Dermis blood vessel endothelial cell (primary cell): ENCODE data around the gene SEC61A1. TPM values are rescaled to one million over a fixed set of nuclear protein-coding genes. Genes with fewer than 3 reads are reported as not detected.

Experiments
- DNase-seq: peaks from one replicate; pipeline ENCODE4 v3.0.0; 2010
- total RNA-seq: library from RNA; depleted of rRNA; stranded (reverse); fragments of >200 nt; gene quantifications from 2 replicates; pipeline ENCODE4 v1.2.3, GENCODE V29; 2014

Gene SEC61A1
- 232 and 339 TPM in 2 replicates for total RNA-seq

DNA sequence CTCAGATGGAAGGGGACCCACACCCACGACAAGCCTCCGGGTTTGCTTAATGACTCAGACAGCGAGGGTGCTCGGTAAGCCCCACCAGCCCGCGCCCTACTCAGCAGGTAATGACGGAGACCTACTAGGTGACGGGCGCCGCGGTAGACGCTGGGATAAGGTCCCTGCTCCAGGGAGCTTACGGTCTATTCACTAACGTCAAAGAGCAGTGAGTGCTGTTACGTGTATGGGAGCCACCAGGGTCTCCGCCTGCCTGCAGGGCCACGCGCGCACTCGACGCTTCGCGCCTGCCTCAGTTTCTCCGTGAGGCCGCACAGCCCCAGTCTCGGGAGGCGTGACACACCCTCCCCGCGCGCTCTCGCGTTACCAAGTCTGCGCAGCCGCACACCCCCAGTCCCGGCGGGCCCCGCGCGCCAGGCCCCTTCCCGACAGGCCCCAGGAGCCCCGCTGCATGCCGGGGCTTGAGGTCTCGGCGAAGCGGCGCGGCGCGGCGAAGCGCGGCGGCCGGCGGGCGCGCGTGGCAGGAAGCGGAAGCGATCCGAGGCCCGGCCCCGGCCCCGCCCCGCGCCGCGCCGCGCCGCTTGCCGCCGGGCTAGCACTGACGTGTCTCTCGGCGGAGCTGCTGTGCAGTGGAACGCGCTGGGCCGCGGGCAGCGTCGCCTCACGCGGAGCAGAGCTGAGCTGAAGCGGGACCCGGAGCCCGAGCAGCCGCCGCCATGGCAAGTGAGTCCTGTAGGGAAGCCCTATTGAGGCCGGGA lies at the start of gene SEC61A1:
TSS of gene SEC61A1 (plus strand) at position 601 of the 758 bp plus-strand sequence. CDS start at position 717, 116 bp downstream.
- DNase-seq, result peak; percentile 96

DNA sequence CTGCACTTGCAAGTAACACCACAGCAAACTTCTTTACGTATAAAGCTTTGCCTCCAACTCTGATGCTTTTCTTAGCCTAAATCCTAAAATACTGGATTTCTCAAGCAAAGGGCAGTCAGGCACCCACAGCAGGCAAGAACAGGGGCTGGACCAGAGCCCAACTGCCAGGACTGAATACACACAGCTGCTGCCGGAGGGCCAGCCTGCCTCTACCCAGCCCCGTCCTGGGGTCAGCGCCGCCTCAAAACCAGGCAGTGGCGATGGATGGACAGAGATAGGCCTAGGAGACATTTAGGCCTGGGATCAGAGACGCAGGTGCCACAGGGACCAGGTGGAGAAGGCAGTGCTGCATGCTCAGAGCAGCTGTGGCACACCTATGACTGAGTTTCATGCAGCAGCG lies 47.6 kb upstream of the SEC61A1 start:
- DNase-seq, result no peak

DNA sequence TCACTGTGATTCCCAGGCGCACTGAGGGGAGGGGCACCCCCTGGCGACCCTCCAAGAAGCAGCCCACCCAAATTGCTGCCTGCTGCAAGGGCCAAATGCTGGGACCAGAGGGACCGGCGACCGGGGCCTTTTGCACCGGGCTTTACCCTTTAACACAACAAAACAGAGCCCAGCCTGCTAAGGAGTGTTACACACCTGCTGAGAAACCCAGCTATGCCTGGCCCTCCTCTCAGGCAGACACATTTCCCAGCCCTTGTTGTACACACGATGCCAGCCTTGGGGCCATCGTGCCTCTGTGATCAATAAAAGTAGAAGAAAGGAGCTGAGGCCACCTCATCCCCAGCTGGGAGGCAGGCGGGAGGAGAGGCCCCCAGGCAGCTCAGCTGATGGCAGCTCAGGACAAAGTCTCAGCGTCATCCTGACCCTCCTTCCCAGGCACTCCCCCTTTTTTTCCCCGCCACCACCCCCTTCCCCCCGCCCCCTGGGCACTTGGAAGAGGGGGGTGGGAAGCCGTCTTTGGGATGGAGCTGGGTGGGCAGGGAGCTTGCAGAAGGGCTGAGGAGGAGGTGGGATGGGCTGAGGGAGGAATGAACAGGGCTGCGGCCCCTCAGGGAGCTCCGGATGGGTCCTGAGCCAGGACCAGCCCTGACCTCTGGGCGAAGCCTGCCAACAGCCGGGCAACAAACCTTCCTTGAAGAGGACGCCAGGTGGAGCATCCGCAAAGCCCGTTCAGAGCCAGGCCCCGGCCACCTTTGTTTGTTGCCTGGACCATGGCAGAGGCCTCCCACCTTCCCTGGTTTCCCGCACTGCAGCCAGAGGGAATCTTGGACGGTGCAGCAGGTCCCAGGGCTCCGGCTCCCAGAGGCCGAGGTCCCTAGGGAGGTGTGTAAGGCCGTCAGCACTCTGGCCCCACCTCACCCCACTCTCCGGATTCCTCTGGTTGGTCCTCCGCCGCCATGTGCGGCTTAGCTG lies 45.9 kb upstream of the SEC61A1 start:
- DNase-seq, result no peak

DNA sequence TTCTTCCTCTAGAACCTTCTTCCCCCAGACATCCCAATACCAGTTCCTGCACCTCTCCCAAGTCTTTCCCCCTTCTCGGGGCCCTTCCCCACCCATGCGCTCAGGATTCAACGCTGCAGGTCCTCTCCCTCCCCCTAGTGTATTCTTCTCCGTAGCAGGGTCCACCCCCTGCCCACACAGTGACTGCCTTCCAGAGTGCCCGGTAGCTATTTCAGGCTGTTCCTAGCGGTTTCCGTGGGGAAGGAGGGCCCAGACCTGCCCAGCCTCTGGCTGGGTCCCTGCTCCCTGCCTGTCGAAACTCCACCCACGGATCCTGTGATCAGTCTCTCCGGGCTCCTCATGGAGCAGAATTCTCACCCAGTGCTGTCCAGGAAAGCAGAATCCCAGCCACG lies 45.2 kb upstream of the SEC61A1 start:
- DNase-seq, result no peak

DNA sequence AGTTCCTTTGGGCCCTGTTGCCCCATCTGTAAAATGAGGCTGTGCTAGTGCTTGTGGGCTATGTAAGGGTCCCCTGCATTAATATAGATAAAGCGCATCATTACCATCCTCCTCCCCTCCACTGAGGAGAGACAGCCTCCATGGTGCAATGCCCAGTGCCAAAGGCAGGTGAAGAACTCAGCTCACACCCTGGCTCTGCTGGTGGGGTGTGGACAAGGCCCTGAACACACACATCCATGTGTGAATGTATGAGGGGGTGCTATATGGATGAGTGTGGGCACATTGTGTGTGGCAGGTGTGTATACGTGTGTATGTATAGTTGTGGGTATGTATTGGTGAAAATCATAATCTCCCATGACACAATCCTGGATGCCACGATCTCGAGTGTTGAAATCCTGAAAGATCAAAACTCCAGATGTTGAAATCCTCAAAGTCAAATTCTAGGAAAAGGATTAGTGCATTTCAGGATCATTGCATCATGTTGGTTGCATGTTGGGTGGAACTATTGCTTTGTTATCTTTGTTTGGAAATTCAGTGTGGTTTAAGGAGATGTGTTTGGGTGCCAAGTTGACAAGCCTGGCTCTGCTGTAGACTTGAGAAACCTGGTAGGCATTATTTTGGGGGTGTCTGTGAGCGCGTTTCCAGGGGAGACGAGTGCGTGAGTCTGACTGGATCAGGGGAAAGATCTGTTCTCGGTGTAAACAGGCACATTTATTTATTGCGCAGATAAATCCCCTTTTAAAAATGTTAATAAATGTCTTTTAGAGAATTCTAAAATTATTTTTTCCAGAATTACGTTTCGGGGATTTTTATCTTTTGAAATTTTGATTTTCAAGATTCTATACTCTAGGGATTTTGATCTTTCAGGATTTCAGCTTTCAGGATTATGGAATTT lies 42.0 kb upstream of the SEC61A1 start:
- DNase-seq, result no peak

DNA sequence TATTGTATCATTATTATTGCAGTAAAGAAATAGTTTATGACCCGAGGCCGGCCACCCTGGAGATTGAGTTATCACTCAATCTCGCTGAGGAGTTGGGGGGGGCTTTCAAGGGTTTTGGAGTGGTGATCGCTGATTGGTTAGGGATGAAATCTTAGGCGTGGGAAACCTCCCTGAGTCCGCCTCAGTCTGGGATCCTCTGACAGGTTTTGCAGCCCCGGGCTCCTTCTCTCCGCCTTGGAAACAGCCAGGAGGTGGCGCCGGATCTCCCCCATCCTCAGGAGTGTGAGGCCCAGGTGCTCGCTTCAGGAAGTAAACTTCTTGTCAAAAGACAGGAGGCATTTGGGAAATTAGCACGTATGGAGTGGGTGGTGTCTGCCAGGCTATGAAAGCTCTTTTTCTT lies 41.1 kb upstream of the SEC61A1 start:
- DNase-seq, result peak; percentile 23

DNA sequence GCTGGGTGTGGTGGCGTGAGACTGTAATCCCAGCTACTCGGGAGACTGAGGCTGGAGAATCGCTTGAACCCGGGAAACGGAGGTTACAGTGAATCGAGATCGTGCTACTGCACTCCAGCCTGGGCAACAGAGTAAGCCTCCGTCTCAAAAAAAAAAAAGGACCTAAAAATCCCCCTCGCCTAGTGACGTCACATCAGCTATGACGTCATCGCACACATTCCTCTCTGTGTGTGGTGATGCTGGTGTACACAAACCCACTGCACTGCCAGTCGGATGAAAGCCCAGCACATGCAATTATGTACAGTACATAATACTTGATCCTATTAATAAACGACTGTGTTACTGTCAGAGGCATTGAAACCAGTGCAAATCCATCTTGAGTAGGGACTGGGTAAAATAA lies 40.2 kb upstream of the SEC61A1 start:
- no peak for DNase-seq

DNA sequence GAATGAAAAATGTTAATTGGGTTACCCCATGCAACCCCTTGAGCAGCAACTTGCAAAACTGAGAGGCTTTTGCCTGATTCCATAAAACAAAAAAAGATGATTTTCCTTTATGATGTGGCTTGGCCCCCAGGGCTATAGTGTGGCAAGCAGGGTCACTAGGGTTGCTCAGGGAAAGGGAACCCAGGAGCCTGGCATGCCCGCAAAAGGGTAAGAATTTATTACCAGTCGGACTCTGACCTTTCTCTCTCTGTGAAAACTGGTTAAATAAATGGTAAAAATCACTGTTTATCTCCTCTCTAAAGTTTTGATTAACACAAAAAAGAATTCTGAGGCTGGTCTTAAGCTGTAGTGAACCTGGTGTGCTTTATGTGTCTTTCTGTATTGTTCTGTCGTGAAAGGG lies 37.7 kb upstream of the SEC61A1 start:
- DNase-seq, result no peak

DNA sequence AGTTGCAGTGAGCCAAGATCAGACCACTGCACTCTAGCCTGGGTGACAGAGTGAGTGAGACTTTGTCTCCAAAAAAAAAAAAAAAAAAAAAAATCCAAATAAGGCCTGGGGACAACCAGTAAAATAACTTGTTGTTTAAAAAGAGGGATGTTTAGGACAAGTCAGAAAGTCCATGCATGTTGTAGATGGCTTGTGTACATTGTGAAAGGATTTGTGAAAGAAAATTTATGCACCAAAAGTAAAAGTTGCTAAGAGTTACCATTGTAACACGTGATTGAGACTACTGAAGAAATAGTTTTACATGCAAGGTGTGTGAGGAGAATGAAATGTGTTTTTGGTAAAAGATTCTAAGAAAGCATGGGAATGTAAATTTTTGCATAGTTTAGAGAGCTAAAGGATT lies 35.7 kb upstream of the SEC61A1 start:
- DNase-seq, result no peak

DNA sequence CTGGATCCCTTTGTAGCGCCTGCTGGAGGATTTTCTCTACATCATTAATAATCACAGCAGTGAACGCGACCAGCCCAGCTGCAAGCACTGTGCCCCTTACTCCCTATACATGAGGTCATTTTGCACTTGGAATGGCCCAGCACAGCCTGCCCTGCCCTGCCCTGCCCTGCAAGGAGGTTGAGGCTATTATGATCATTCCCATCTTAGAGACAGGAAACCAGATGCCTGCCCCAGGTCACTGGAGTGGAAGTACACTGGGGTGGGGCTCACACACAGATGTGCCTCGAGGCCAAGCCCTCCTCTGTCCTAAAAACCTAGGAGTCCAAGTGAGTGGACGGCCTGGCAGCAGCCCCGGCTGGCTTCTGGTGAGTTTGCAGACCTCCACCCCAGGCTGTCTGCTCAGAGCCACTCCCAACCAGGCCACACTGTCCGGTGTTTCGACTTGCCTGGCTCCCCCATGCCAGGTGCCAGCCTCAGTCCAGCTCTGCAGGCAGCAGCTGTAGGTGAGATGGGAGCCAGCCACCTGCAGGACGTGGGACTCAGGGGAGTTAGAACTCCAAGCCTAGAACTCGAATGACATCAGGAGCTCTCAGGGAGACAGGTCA lies 30.4 kb upstream of the SEC61A1 start:
- DNase-seq, result no peak

DNA sequence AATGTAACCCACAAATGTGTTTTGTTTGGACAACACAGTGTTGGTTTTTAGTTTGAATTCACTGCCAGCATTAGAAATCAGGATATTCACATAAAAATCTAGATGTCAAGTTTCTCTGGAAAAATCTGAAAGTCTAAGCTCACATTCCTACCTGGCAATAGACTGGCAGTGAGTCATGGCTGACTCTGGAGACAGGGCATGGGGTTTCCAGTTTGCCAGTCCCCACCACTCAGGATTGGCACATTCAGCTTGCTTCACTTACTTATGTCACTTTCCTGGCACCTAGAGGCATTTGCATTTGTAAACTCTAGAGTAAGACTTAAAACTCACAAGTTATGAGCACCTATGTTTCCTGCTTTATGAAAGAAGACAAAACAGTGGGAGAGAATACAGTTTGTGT lies 19.1 kb upstream of the SEC61A1 start:
- DNase-seq, result no peak

DNA sequence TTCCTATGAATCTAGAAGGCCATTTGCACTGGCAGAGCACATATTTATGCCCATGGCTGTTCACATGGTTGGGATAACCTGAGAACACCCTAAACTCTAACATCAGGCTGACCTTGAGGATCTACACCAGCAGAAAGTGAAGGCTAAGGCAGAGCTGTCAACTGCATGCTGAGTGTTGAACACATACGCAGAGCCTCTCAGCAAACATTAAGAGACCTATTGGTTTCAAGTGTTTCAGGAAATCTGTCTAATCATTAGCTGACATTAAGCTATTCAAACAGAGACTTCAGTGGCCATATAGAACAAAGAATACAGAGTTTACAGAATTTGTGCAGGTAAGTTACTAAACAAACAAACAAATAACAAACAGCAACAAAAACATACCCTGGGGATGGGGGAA lies 16.1 kb upstream of the SEC61A1 start:
- DNase-seq, result no peak

DNA sequence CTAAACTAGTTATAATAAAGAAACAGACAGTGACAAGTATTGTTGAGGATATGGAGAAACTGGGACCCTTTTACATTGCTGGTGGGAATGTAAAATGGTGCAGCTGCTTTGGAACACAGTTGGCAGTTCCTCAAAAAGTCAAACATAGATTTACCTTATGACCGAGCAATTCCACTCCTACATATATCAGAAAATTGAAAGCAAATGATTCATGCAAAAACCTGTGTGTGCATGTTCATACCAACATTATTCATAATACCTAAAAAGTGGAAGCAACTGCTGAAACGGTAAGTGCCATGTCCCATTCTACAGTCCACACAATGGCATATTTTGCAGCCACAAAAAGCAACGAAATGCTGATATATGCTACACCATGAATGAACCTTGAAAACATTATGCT lies 12.2 kb upstream of the SEC61A1 start:
- DNase-seq, result no peak

DNA sequence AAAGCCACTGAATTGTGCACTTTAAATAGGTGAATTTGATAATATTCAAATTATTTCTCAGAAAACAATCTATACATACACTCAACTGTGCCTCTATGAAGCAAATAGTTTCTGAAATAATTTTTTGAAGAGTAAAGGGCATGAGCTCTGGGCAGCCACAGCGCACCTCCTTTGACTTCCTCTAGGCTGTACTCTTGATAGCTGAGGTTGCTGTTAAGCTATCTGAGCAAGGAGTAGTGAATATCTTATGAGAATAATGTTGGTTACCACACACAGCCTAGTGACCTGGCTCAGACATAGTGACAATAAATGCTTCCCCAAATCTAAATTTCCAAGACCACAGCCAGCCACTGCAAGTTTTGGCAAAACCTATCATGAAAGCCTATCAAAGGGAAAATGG lies 11.6 kb upstream of the SEC61A1 start:
- no peak for DNase-seq

DNA sequence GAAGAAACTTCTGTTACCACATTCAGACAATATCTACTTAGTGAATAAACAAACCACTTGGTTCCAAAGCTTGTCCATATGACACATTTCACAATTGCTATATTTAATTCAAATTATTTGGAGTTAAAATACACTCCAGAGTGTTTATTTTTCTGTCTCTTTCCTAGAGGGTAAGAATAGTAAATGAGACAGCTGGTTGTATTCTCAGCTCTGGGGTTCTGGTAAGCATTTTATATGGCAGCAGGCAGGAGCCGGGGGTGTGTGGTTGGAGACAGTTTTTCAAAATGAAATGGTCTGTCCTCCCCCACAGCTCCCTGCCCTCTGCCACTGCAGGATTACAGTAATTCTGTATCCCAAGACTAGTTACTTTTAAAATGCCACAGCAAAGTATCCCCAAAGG lies 10.9 kb upstream of the SEC61A1 start:
- no peak for DNase-seq

DNA sequence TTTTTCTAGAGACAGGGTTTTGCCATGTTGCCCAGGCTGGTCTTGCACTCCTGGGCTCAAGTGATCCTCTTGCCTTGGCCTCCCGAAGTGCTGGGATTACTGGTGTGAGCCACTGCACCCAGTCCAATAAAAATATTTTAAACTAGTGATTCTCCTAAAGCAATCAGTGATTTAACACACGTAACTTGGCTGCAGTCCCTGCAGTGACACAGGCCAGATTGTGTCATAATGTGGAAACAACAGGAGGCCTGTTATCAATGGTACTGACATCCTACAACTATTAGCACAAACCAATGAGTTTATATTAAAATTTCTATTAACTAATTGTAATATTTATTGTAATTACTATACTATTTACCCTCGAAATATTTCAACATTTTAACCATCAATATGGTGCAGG lies 1.6 kb upstream of the SEC61A1 start:
- DNase-seq, result no peak

DNA sequence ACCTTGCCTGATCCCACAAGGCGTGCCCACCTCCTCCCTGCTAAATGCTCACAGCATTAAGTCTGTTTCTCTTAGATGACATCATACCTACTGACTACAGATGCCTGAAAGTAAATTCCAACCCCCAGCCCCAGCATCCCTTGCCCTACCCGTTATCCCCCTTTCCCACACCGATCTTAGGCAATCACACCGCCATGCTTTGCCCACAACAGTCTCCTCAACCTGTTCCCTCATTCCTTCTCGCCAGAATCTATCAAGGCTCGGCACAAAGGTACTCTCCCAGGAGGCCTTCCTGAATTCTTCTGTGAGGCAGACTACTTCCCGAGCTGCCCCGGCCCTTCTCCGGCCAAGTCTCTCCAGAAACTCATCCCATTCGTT lies 789 bp upstream of the SEC61A1 start:
- DNase-seq, result no peak

DNA sequence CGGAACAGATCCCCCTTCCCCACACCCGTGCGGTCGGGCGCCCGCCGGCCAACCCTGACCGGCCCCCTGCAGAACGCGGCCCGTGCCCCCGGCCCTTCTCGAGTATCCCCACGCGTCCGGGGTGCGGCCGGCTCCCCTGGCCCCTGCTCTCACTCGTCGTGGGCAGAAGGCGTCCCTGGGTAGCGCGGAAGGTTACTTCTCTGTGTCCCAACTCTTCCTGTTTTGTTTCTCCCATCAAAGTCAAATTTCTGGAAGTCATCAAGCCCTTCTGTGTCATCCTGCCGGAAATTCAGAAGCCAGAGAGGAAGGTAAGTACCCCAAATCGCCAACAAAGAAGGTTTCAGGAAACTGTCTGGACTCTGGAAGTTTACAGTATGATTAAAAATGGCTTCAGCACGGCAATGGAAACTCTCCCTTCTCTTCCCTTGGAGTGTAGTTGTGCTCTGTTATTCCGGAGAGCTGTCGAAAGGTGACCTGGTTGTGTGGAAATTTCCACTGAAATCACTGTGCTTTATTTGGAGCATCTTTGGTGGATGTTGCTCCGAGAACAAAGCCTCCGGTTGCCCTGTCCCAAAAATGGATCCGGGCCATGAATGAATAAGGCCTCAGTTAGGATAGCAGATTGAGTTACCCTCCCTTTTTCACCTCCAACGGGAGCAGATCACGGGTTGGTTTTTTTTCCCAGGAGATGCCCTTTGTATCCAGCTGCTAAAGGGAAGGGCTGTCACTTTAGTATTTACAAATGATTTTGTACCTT lies 536 bp downstream of the SEC61A1 start:
- peak; percentile 30 for DNase-seq

DNA sequence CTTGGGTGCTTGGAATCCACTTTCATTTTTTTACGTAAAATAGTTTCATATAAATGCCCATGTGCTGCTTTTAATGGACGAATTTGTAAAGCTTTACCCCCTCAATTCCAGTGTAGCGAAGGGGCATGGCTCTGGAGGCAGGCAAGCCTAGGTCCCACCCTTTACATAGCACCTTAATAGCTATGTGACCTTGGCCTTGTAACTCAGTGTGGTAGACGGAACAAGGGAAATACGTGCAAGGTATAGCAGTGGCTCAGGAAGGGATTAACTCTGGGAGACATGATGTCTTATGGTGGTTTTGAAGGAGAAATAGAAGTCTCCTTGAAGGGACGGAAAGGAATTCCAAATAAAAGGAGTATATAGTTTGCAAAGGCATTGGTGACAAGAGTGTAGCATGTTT lies 1.4 kb downstream of the SEC61A1 start:
- no peak for DNase-seq

DNA sequence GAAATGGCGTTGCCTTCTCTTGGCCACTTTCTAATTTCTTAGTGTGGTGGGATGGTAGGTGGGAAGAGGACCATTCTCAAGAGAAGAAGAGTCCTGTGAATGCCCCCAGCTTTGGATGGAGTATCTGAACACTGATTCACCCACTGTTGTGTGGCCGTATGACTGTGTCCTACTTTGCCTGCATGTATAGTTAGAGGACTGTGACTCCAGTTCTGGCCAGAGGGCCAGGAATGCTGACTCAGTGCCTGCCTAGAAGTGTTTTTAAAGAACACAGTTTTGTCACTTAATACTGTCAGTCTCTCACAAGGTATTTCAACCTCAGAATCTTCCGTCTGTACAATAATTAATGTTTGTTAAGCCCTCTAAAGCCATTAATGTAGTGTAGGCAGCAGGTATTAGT lies 2.1 kb downstream of the SEC61A1 start:
- DNase-seq, result peak; percentile 47

DNA sequence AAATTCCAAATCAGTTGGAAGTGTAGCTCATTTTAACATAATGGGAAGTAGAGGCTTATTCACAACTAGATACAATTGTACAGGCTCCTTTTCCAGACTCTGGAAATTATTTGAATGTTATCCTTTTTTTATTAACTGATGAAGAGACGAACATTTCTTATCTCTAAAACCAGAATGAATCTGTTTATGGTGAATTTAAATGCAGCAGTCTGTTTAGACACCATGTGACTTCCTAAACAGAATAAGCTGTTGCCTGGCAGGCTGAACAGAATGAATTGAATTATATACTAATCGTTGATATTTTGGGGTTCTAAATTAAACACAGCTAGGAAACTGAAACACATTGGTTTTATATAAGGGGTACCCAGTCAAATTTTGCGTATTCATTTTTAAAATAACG lies 4.0 kb downstream of the SEC61A1 start:
- no peak for DNase-seq
